Right atrium auricular region (tissue), 2 donors: Measurements from ENCODE around the gene SLC9A8. TPM values are rescaled to one million over a fixed set of nuclear protein-coding genes. Genes with fewer than 3 reads are reported as not detected.

Source experiments
- DNase-seq: peaks from one replicate; pipeline ENCODE4 v3.0.0-alpha.2; 2019; ENCODE audit warnings: low spot score
- H3K27ac ChIP-seq, 2 donors: fragments of 200-600 bp; sonication (generic); 1 replicate in 1 of 2; 2 replicates in 1 of 2; pipeline ENCODE4 v1.5.1; 2016 to 2019
- H3K27me3 ChIP-seq, 2 donors: fragments of 200-600 bp; sonication (generic); one replicate each; pipeline versions ENCODE4 v1.5.1 to v1.6.0; 2017 to 2019
- H3K36me3 ChIP-seq: fragments of 200-600 bp; sonication (generic); one replicate; pipeline ENCODE4 v1.5.1; 2016
- H3K4me1 ChIP-seq, 2 donors: fragments of 200-600 bp; sonication (generic); one replicate each; pipeline versions ENCODE4 v1.5.1 to v1.6.0; 2017 to 2019
- H3K4me3 ChIP-seq, 2 donors: fragments of 200-600 bp; sonication (generic); 1 replicate in 1 of 2; 2 replicates in 1 of 2; pipeline ENCODE4 v1.5.1; 2017 to 2019; ENCODE audit warnings: mild to moderate bottlenecking in 1 of 2, moderate library complexity in 1 of 2
- H3K9me3 ChIP-seq, 2 donors: fragments of 200-600 bp; sonication (generic); one replicate each; pipeline ENCODE4 v1.5.1; 2019
- CTCF ChIP-seq, 2 donors: fragments of 200-600 bp; sonication (generic); IDR thresholded peaks; one replicate each; pipeline ENCODE4 v1.5.1; 2019; ENCODE audit warnings: antibody characterized with exemption in 2 of 2
- total RNA-seq, 2 donors: library from RNA; depleted of rRNA; stranded (reverse); fragments of >200 nt; gene quantifications; one replicate each; pipeline ENCODE4 v1.1.0, GENCODE V29; 2016

The SLC9A8 gene
- total RNA-seq, 2 donors from 2014 or later = 5.8 to 6.3 TPM

- no peaks in the 10 kb centered on the region for H3K27me3 ChIP-seq
- no peaks in the 10 kb centered on the region for H3K9me3 ChIP-seq
- no peak overlapping the region for H3K4me3 ChIP-seq
- no peak overlapping the region for H3K27ac ChIP-seq
- peaks cover 49% of the 10 kb centered on the region for H3K36me3 ChIP-seq
- TF ChIP-seq CTCF (IDR thresholded peaks at IDR 0.05) = no peak
- H3K4me1 ChIP-seq = peaks cover 0 to 8% of the 10 kb centered on the region in 2 donors
- no peak for DNase-seq
Observed at GRCh38 chr20:49823152-49823847, 10.7 kb downstream of the SLC9A8 start.

- H3K36me3 ChIP-seq = peaks cover 49% of the 10 kb centered on the region
- H3K27me3 ChIP-seq = no peaks in the 10 kb centered on the region
- DNase-seq = no peak
- TF ChIP-seq CTCF (IDR thresholded peaks at IDR 0.05) = no peak
- H3K9me3 ChIP-seq = no peaks in the 10 kb centered on the region
- peaks cover 0 to 8% of the 10 kb centered on the region in 2 donors for H3K4me1 ChIP-seq
- no peak overlapping the region for H3K27ac ChIP-seq
- no peak overlapping the region for H3K4me3 ChIP-seq
Observed at GRCh38 chr20:49824206-49824605, 11.6 kb downstream of the SLC9A8 start.

GRCh38 chr20:49825521-49826033 is 12.9 kb downstream of the SLC9A8 start:
- H3K9me3 ChIP-seq = no peaks in the 10 kb centered on the region
- peaks cover 0 to 8% of the 10 kb centered on the region in 2 donors for H3K4me1 ChIP-seq
- no peaks in the 10 kb centered on the region for H3K27me3 ChIP-seq
- peaks cover 46% of the 10 kb centered on the region for H3K36me3 ChIP-seq
- no peak overlapping the region for H3K4me3 ChIP-seq
- no peak for DNase-seq
- no peak for TF ChIP-seq CTCF (IDR thresholded peaks at IDR 0.05)
- H3K27ac ChIP-seq = no peak overlapping the region

- Histone ChIP-seq H3K27ac (no peak overlapping the region), H3K27me3 (no peaks in the 10 kb centered on the region), H3K9me3 (no peaks in the 10 kb centered on the region), H3K4me1 (no peaks in the 10 kb centered on the region), H3K4me3 (no peak overlapping the region), H3K36me3 (peaks cover 20% of the 10 kb centered on the region)
- no peak for TF ChIP-seq CTCF (IDR thresholded peaks at IDR 0.05)
- DNase-seq = no peak
Observed at GRCh38 chr20:49831022-49831769, 18.6 kb downstream of the SLC9A8 start.

GRCh38 chr20:49831770-49832631 is 19.4 kb downstream of the SLC9A8 start:
- no peaks in the 10 kb centered on the region for H3K27me3 ChIP-seq
- no peak for TF ChIP-seq CTCF (IDR thresholded peaks at IDR 0.05)
- no peak overlapping the region for H3K27ac ChIP-seq
- peaks cover 16% of the 10 kb centered on the region for H3K36me3 ChIP-seq
- no peak overlapping the region for H3K4me3 ChIP-seq
- DNase-seq = no peak
- no peaks in the 10 kb centered on the region for H3K4me1 ChIP-seq
- no peaks in the 10 kb centered on the region for H3K9me3 ChIP-seq
